ENCODE measurements around the gene RAX2. TPM values are rescaled to one million over a fixed set of nuclear protein-coding genes. Genes with fewer than 3 reads are reported as not detected.
A peak's percentile ranks its signal among the peaks of the same experiment; 100 is the strongest.

Gene RAX2
- total and polyA plus RNA-seq, 9 of the 15 experiments (the other 6 are each of a cell fraction or from before 2014, with no cell fraction given), result not detected

- TF ChIP-seq JUN (IDR thresholded peaks at IDR 0.05; ENCODE audit: borderline replicate concordance, low read depth, low read length) (peak; percentile 85), JUN (CRISPR knock-in tag; IDR thresholded peaks at IDR 0.05; ENCODE audit: borderline replicate concordance) (peak; percentile 84; the same call in 1 of the 2 replicates), ZKSCAN8 (CRISPR knock-in tag; IDR thresholded peaks at IDR 0.05) (no peak), CHD2 (IDR thresholded peaks at IDR 0.05; ENCODE audit: low read depth, low read length) (0 out of 2 replicates have a peak, but pooled peaks have one; percentile 21), IRF1 (CRISPR knock-in tag; IDR thresholded peaks at IDR 0.05; ENCODE audit: borderline replicate concordance) (no peak), PML (IDR thresholded peaks at IDR 0.05; ENCODE audit: low read length) (peak; percentile 75; the same call in 1 of the 2 replicates), ZNF644 (tag; IDR thresholded peaks at IDR 0.05; ENCODE audit: low read depth) (no peak), ZC3H4 (CRISPR knock-in tag; IDR thresholded peaks at IDR 0.05; ENCODE audit: borderline replicate concordance) (no peak), FIP1L1 (IDR thresholded peaks at IDR 0.05; ENCODE audit: low read depth, low read length, poor library complexity, severe bottlenecking) (no peak), PHF8 (IDR thresholded peaks at IDR 0.05; ENCODE audit: borderline replicate concordance, low read length) (peak; percentile 95), SNRNP70 (optimal IDR thresholded peaks at IDR 0.05; ENCODE audit: low read depth, low read length) (no peak), MEF2D (tag; conservative IDR thresholded peaks at IDR 0.05; ENCODE audit: low read depth) (0 out of 2 replicates have a peak, but pooled peaks have one; percentile 18), HES1 (IDR thresholded peaks at IDR 0.05; ENCODE audit: low read depth) (no peak), HOMEZ (CRISPR knock-in tag; IDR thresholded peaks at IDR 0.05) (no peak), PHB (CRISPR knock-in tag; IDR thresholded peaks at IDR 0.05) (no peak), MAFK (IDR thresholded peaks at IDR 0.05; ENCODE audit: low read length) (0 out of 2 replicates have a peak, but pooled peaks have one; percentile 2), NFIC (IDR thresholded peaks at IDR 0.05) (0 out of 2 replicates have a peak, but pooled peaks have one; percentile 32), LARP7 (IDR thresholded peaks at IDR 0.05) (no peak), ZNF232 (CRISPR knock-in tag; IDR thresholded peaks at IDR 0.05) (no peak), NFYB (IDR thresholded peaks at IDR 0.05; ENCODE audit: extremely low read depth, insufficient read length) (no peak), ARHGAP35 (IDR thresholded peaks at IDR 0.05; ENCODE audit: partially characterized antibody) (no peak), BMI1 (IDR thresholded peaks at IDR 0.05; ENCODE audit: low read length) (no peak)
- TF ChIP-seq, protein P1, sequence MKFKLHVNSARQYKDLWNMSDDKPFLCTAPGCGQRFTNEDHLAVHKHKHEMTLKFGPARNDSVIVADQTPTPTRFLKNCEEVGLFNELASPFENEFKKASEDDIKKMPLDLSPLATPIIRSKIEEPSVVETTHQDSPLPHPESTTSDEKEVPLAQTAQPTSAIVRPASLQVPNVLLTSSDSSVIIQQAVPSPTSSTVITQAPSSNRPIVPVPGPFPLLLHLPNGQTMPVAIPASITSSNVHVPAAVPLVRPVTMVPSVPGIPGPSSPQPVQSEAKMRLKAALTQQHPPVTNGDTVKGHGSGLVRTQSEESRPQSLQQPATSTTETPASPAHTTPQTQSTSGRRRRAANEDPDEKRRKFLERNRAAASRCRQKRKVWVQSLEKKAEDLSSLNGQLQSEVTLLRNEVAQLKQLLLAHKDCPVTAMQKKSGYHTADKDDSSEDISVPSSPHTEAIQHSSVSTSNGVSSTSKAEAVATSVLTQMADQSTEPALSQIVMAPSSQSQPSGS (CRISPR knock-in tag; IDR thresholded peaks at IDR 0.05), result no peak
- TF ChIP-seq, protein P2, sequence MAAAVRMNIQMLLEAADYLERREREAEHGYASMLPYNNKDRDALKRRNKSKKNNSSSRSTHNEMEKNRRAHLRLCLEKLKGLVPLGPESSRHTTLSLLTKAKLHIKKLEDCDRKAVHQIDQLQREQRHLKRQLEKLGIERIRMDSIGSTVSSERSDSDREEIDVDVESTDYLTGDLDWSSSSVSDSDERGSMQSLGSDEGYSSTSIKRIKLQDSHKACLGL (CRISPR knock-in tag; IDR thresholded peaks at IDR 0.05; ENCODE audit: borderline replicate concordance, poor library complexity, severe bottlenecking), result no peak
These were observed 9.2 kb downstream of the RAX2 start, which contains the start of gene MRPL54 (continued) for GRCh38 chr19:3762501-3763459.

Measured in K562 (cell line).